H1 (cell line): ENCODE measurements around the gene ASTL. TPM values are rescaled to one million over a fixed set of nuclear protein-coding genes. Genes with fewer than 3 reads are reported as not detected.

Experiments
- CTCF ChIA-PET: fragments of 300-600 bp; sonication (Branson Sonifier 250); formaldehyde crosslinking; loops from one replicate; lab custom pipeline; 2021; ENCODE audit not compliant: partially characterized antibody; lab: Charles Lee
- POLR2A ChIA-PET: fragments of 300-600 bp; sonication (Branson Sonifier 250); formaldehyde crosslinking; loops from one replicate; lab custom pipeline; 2021; ENCODE audit warnings: inconsistent platforms; ENCODE audit not compliant: partially characterized antibody; lab: Charles Lee
- DNase-seq, 2 experiments: peaks; one replicate each; pipeline versions ENCODE4 v3.0.0 to v3.0.0-alpha.2; 2010 to 2022; ENCODE audit warnings: low spot score in 2 of 2, low read depth in 1 of 2, mixed read lengths in 1 of 2
- FAIRE-seq: peaks from 2 replicates; lab custom pipeline; 2011; peaks lifted over from hg19 to GRCh38; lab: Jason Lieb, UNC
- H2AFZ ChIP-seq: 2 replicates; pipeline ENCODE4 v1.8.1; 2012; ENCODE audit warnings: low read length, inconsistent platforms
- H2AK5ac ChIP-seq: 2 replicates; pipeline ENCODE4 v1.6.1; 2013; ENCODE audit warnings: low read depth, low read length
- H2BK120ac ChIP-seq: replicated peaks from 2 replicates; pipeline ENCODE3; 2013; ENCODE audit warnings: low read depth, low read length, inconsistent platforms
- H2BK12ac ChIP-seq: 2 replicates; pipeline ENCODE4 v1.6.1; 2013; ENCODE audit warnings: low read depth, low read length
- H2BK15ac ChIP-seq: 2 replicates; pipeline ENCODE4 v1.6.1; 2013; ENCODE audit warnings: low read length
- H2BK20ac ChIP-seq: 2 replicates; pipeline ENCODE4 v1.6.1; 2013; ENCODE audit warnings: low read length
- H2BK5ac ChIP-seq: 2 replicates; pipeline ENCODE4 v1.6.1; 2013; ENCODE audit warnings: low read depth, low read length
- H3K14ac ChIP-seq: 2 replicates; pipeline ENCODE4 v1.6.1; 2013; ENCODE audit warnings: inconsistent platforms; ENCODE audit not compliant: insufficient read length
- H3K18ac ChIP-seq: 2 replicates; pipeline ENCODE4 v1.6.1; 2013; ENCODE audit warnings: low read length; ENCODE audit errors: extremely low read depth
- H3K23ac ChIP-seq: 2 replicates; pipeline ENCODE4 v1.6.1; 2013; ENCODE audit warnings: inconsistent platforms; ENCODE audit not compliant: insufficient read length
- H3K23me2 ChIP-seq: 2 replicates; pipeline ENCODE4 v1.6.1; 2013; ENCODE audit warnings: low read depth, low read length
- H3K27ac ChIP-seq: 2 replicates; pipeline ENCODE4 v1.6.1; 2011; ENCODE audit warnings: low read depth, low read length, inconsistent platforms
- H3K27me3 ChIP-seq, 4 experiments: replicated peaks in 1 of 4; 1 replicate in 1 of 4; 2 replicates in 3 of 4; pipeline versions ENCODE4 v1.6.1 to v1.8.1; 2011 to 2013; ENCODE audit warnings: low read length in 3 of 4, mild to moderate bottlenecking in 3 of 4, inconsistent platforms in 2 of 4, mixed read lengths in 2 of 4, moderate library complexity in 1 of 4; ENCODE audit not compliant: control insufficient read depth in 3 of 4, insufficient read depth in 3 of 4; ENCODE audit errors: extremely low read depth in 1 of 4
- H3K36me3 ChIP-seq, 4 experiments: 2 replicates each; pipeline versions ENCODE4 v1.6.1 to v1.8.1; 2011 to 2013; ENCODE audit warnings: mild to moderate bottlenecking in 4 of 4, low read length in 3 of 4, moderate library complexity in 2 of 4, control low read depth in 1 of 4, inconsistent platforms in 1 of 4; ENCODE audit not compliant: insufficient read depth in 4 of 4, control insufficient read depth in 2 of 4
- H3K4ac ChIP-seq: replicated peaks from 2 replicates; pipeline ENCODE3; 2013; ENCODE audit warnings: low read length, low read depth, mixed read lengths, inconsistent platforms; ENCODE audit not compliant: insufficient read length
- H3K4me1 ChIP-seq, 4 experiments: replicated peaks in 1 of 4; 1 replicate in 1 of 4; 2 replicates in 3 of 4; pipeline versions ENCODE4 v1.6.1 to v1.8.1; 2011 to 2013; ENCODE audit warnings: low read length in 3 of 4, inconsistent platforms in 2 of 4, mixed read lengths in 1 of 4; ENCODE audit not compliant: insufficient read depth in 4 of 4, control insufficient read depth in 3 of 4
- H3K4me2 ChIP-seq, 2 experiments: 2 replicates each; pipeline versions ENCODE4 v1.6.1 to v1.8.1; 2011 to 2013; ENCODE audit warnings: low read depth in 2 of 2, low read length in 2 of 2, control low read depth in 1 of 2, inconsistent platforms in 1 of 2, mild to moderate bottlenecking in 1 of 2; ENCODE audit not compliant: insufficient read depth in 1 of 2
- H3K4me3 ChIP-seq, 4 experiments: fragments of 200-600, 300-600 bp in 1 of 4; sonication (generic), shearing (Covaris generic), sonication (Bioruptor Twin) in 1 of 4; 2 replicates each; pipeline versions ENCODE4 v1.5.1 to v1.8.1; 2011 to 2016; ENCODE audit warnings: low read length in 4 of 4, low read depth in 3 of 4, control low read depth in 2 of 4, inconsistent platforms in 2 of 4, mild to moderate bottlenecking in 2 of 4, mixed read lengths in 1 of 4, moderate library complexity in 1 of 4; ENCODE audit not compliant: insufficient read depth in 2 of 4; ENCODE audit errors: extremely low read depth in 1 of 4
- H3K56ac ChIP-seq: replicated peaks from 2 replicates; pipeline ENCODE3; 2013; ENCODE audit warnings: low read depth, mild to moderate bottlenecking, mixed read lengths, low read length, inconsistent platforms; ENCODE audit not compliant: insufficient read length
- H3K79me1 ChIP-seq: 2 replicates; pipeline ENCODE4 v1.6.1; 2013; ENCODE audit warnings: low read depth, low read length, control low read depth
- H3K79me2 ChIP-seq, 2 experiments: 2 replicates each; pipeline versions ENCODE4 v1.6.1 to v1.8.1; 2012 to 2013; ENCODE audit warnings: low read length in 2 of 2, mild to moderate bottlenecking in 2 of 2, inconsistent platforms in 1 of 2; ENCODE audit not compliant: insufficient read depth in 2 of 2, control insufficient read depth in 1 of 2
- H3K9ac ChIP-seq, 4 experiments: replicated peaks in 1 of 4; 1 replicate in 1 of 4; 2 replicates in 3 of 4; pipeline versions ENCODE4 v1.6.1 to v1.8.1; 2011 to 2013; ENCODE audit warnings: low read depth in 3 of 4, low read length in 3 of 4, control low read depth in 2 of 4, mild to moderate bottlenecking in 2 of 4, moderate library complexity in 2 of 4, inconsistent platforms in 1 of 4; ENCODE audit errors: extremely low read depth in 1 of 4
- H3K9me3 ChIP-seq, 2 experiments: 2 replicates each; pipeline versions ENCODE4 v1.6.1 to v1.8.1; 2012 to 2013; ENCODE audit warnings: mild to moderate bottlenecking in 2 of 2, moderate library complexity in 2 of 2, control low read depth in 1 of 2, inconsistent platforms in 1 of 2, low read depth in 1 of 2, low read length in 1 of 2, mixed read lengths in 1 of 2; ENCODE audit not compliant: insufficient read depth in 2 of 2
- H4K20me1 ChIP-seq, 2 experiments: replicated peaks in 1 of 2; 2 replicates each; pipeline versions ENCODE3 to v1.8.1; 2011 to 2013; ENCODE audit warnings: inconsistent platforms in 2 of 2, low read length in 2 of 2, mild to moderate bottlenecking in 1 of 2; ENCODE audit not compliant: insufficient read depth in 2 of 2, control insufficient read depth in 1 of 2
- H4K5ac ChIP-seq: 2 replicates; pipeline ENCODE4 v1.6.1; 2013; ENCODE audit warnings: low read length, low read depth, mixed read lengths, inconsistent platforms; ENCODE audit not compliant: insufficient read length
- H4K8ac ChIP-seq: 2 replicates; pipeline ENCODE4 v1.8.0; 2013; ENCODE audit warnings: mild to moderate bottlenecking, moderate library complexity, low read length, inconsistent platforms; ENCODE audit not compliant: insufficient read depth; ENCODE audit errors: extremely low read depth
- H4K91ac ChIP-seq: replicated peaks from 2 replicates; pipeline ENCODE3; 2013; ENCODE audit warnings: low read length, mixed read lengths, inconsistent platforms; ENCODE audit not compliant: insufficient read length
- CBX8 ChIP-seq: fragments of 300-800, 300-1000 bp; sonication (generic); IDR thresholded peaks from 2 replicates; pipeline ENCODE4 v1.7.1; 2016; ENCODE audit warnings: low read depth, low read length, borderline replicate concordance
- CREB1 ChIP-seq: IDR thresholded peaks from 2 replicates; pipeline ENCODE4 v1.6.1; 2012; ENCODE audit warnings: inconsistent platforms
- CTBP2 ChIP-seq: IDR thresholded peaks from 2 replicates; pipeline ENCODE4 v1.7.0; 2011; ENCODE audit warnings: borderline replicate concordance, mild to moderate bottlenecking, moderate library complexity, mixed read lengths, low read length; ENCODE audit not compliant: insufficient read depth, insufficient read length
- EZH2 ChIP-seq: fragments of 200-600 bp; sonication (generic); IDR thresholded peaks from 2 replicates; pipeline ENCODE4 v1.7.1; 2012; ENCODE audit warnings: low read depth, mild to moderate bottlenecking, moderate library complexity, low read length, inconsistent platforms; ENCODE audit not compliant: severe bottlenecking
- GTF2F1 ChIP-seq: IDR thresholded peaks from 2 replicates; pipeline ENCODE4 v1.6.1; 2012; ENCODE audit warnings: low read depth, low read length, improper control_type of control experiment, borderline replicate concordance
- HDAC6 ChIP-seq: IDR thresholded peaks from one replicate; pipeline ENCODE4 v1.7.1; 2012; ENCODE audit warnings: low read depth, mild to moderate bottlenecking, inconsistent platforms, low read length, moderate library complexity
- POLR2AphosphoS5 ChIP-seq: IDR thresholded peaks from 2 replicates; pipeline ENCODE4 v1.6.1; 2011; ENCODE audit warnings: low read depth, low read length
- RXRA ChIP-seq: IDR thresholded peaks from 2 replicates; pipeline ENCODE4 v1.6.1; 2011; ENCODE audit warnings: low read depth, mild to moderate bottlenecking, low read length, moderate library complexity; ENCODE audit not compliant: insufficient read depth
- SP1 ChIP-seq: IDR thresholded peaks from 2 replicates; pipeline ENCODE4 v1.6.1; 2011; ENCODE audit warnings: low read depth, low read length
- TAF7 ChIP-seq: optimal IDR thresholded peaks from 2 replicates; pipeline ENCODE3; 2011; ENCODE audit warnings: low read depth, mild to moderate bottlenecking, inconsistent platforms, low read length, moderate library complexity, borderline replicate concordance
- WGBS, 2 experiments: shearing (Covaris generic) in 1 of 2; methylation state at CpG; one replicate each; pipeline versions ENCODE4 v1.1.6 to v1.1.7; 2013 to 2015; ENCODE audit warnings: low lambda C conversion rate in 2 of 2, mixed read lengths in 2 of 2, inconsistent platforms in 1 of 2, low coverage in 1 of 2, missing lambda C conversion rate in 1 of 2; ENCODE audit not compliant: insufficient replicate concordance in 2 of 2, insufficient coverage in 1 of 2, insufficient read length in 1 of 2; ENCODE audit errors: extremely low coverage in 1 of 2, missing lambda C conversion rate in 1 of 2; 5-methylcytosine and 5-hydroxymethylcytosine counted together
- polyA plus RNA-seq, 7 experiments: library from polyadenylated mRNA; depleted of rRNA in 3 of 7; stranded (reverse) in 5 of 7; unstranded in 2 of 7; fragments of >200 nt in 5 of 7; fragments of 200-250 nt in 2 of 7; gene quantifications; 1 replicate in 5 of 7; 2 replicates in 1 of 7; 4 replicates in 1 of 7; pipeline versions ENCODE4 v1.2.1 to v1.2.3, GENCODE V29; 2011 to 2013; ENCODE audit warnings: missing spikeins in 2 of 7, mixed read lengths in 2 of 7
- total RNA-seq: library from RNA; stranded (reverse); fragmentation: NEBNext Ultra II Directional; extraction: Animal tissue kit (Norgen Biotek cat#: 25700); gene quantifications from 2 replicates; pipeline ENCODE4 v1.2.1, GENCODE V29; 2021

ASTL gene
- total and polyA plus RNA-seq, 2 of the 8 experiments (the other 6 are each of a cell fraction or from before 2014, with no cell fraction given), result 0.60 to 1.4 TPM

- H3K9me3 ChIP-seq, result peaks cover 0 to 5% of the 10 kb centered on the region in 2 experiments; a peak in 1 of 4 replicates
- peaks cover 0 to 32% (median 25%) of the 10 kb centered on the region in 4 experiments; a peak in 5 of 7 replicates for H3K27me3 ChIP-seq
- H2AK5ac ChIP-seq, result no peak overlapping the region
- no peak overlapping the region for H3K23ac ChIP-seq
- H2BK20ac ChIP-seq, result no peak overlapping the region
- no peak overlapping the region for H3K27ac ChIP-seq
- H2BK5ac ChIP-seq, result no peak overlapping the region; the same call in 1 of the 2 replicates
- peak overlapping the region; percentile 71; the same call in 1 of the 2 replicates for H3K18ac ChIP-seq
- peak overlapping the region; percentile 19 for H4K8ac ChIP-seq
- CTCF ChIA-PET, result interaction anchor here (0.5 to 6.6 kb wide), 17 partner anchors 8 to 228 kb away, joined by 3 to 61 read pairs (median 7); partner anchors contain the start of gene ASTL
- no peak overlapping the region for H3K56ac ChIP-seq
- WGBS, 2 experiments, result 60% methylated on average over 54 of the region's 77 CpGs; no CpG with 5 or more reads in 1 of the 2 experiments
- no peaks in the 10 kb centered on the region for H3K79me2 ChIP-seq
- H3K4me1 ChIP-seq, result peaks cover 0 to 20% (median 12%) of the 10 kb centered on the region in 4 experiments; a peak in 6 of 7 replicates
- H2BK120ac ChIP-seq, result no peak overlapping the region
- no peaks in the 10 kb centered on the region for H4K20me1 ChIP-seq
- 0 out of 2 replicates have a peak overlapping the region, but pooled peaks have one; percentile 3 for H2AFZ ChIP-seq
- no peaks in the 10 kb centered on the region for H3K36me3 ChIP-seq
- H3K14ac ChIP-seq, result no peak overlapping the region
- peak overlapping the region; percentile 83; the same call in 1 of the 2 replicates for H2BK15ac ChIP-seq
- peak overlapping the region; percentile 74 to 78 for H3K4me2 ChIP-seq
- FAIRE-seq (no peak), DNase-seq (no peak)
- H3K9ac ChIP-seq, result peak overlapping the region in 2 of 4 experiments; percentile 13 to 24; a peak in 3 of 7 replicates
- POLR2A ChIA-PET, result interaction anchor here (1.0 to 1.8 kb wide), 3 partner anchors 9 to 126 kb away, joined by 3 to 6 read pairs (median 5); no protein-coding TSS in a partner anchor
- H4K5ac ChIP-seq, result no peak overlapping the region
- peak overlapping the region; percentile 57 to 81 (median 60) for H3K4me3 ChIP-seq
- H3K4ac ChIP-seq, result no peak overlapping the region
- peaks cover 11% of the 10 kb centered on the region; the same call in 1 of the 2 replicates for H3K23me2 ChIP-seq
- peak overlapping the region; percentile 68; the same call in 1 of the 2 replicates for H2BK12ac ChIP-seq
- H3K79me1 ChIP-seq, result no peaks in the 10 kb centered on the region
- no peak overlapping the region for H4K91ac ChIP-seq
- TF ChIP-seq CBX8 (no peak), TAF7 (no peak), HDAC6 (no peak), POLR2AphosphoS5 (no peak), RXRA (no peak), SP1 (no peak), GTF2F1 (no peak), CREB1 (no peak), EZH2 (peak; percentile 17), CTBP2 (no peak)
Observed at GRCh38 chr2:96115631-96116423, 22.5 kb downstream of the ASTL start.
